ENCODE data around the gene NTRK3. TPM values are rescaled to one million over a fixed set of nuclear protein-coding genes. Genes with fewer than 3 reads are reported as not detected.

Gene NTRK3
- polyA plus RNA-seq, 1 donor from 2014 or later: 42.7 TPM

GRCh38 chr15:88042047-88042446 lies 214.5 kb downstream of the NTRK3 start:
- no peaks in the 10 kb centered on the region for H3K9me3 ChIP-seq (ENCODE audit: low read length)
- H3K4me3 ChIP-seq (ENCODE audit: low read length): no peak overlapping the region
- H3K9me2 ChIP-seq (ENCODE audit: insufficient read depth, low read length): no peaks in the 10 kb centered on the region
- no peak overlapping the region for H3K27ac ChIP-seq (ENCODE audit: low read length)
- no peak overlapping the region for H2AFZ ChIP-seq (ENCODE audit: low read depth, low read length)
- no peak overlapping the region for H3K4me2 ChIP-seq (ENCODE audit: low read length)
- H4K20me1 ChIP-seq (ENCODE audit: insufficient read depth): no peaks in the 10 kb centered on the region
- H3K36me3 ChIP-seq (ENCODE audit: insufficient read depth, low read length): no peaks in the 10 kb centered on the region
- no peaks in the 10 kb centered on the region for H3K79me2 ChIP-seq (replicated peaks; ENCODE audit: insufficient read depth, low read length)
- H3K27me3 ChIP-seq (ENCODE audit: insufficient read depth, low read depth, low read length): no peaks in the 10 kb centered on the region
- H3F3A ChIP-seq (ENCODE audit: insufficient read depth, low read length, poor library complexity, severe bottlenecking): no peaks in the 10 kb centered on the region
- no peak overlapping the region for H3K9ac ChIP-seq (ENCODE audit: low read length)
- TF ChIP-seq RAD21 (conservative IDR thresholded peaks at IDR 0.05): no peak
- TF ChIP-seq SMC3 (conservative IDR thresholded peaks at IDR 0.05; ENCODE audit: poor library complexity): no peak
- TF ChIP-seq EZH2 (IDR thresholded peaks at IDR 0.05; ENCODE audit: borderline replicate concordance, insufficient read depth, low read length, poor library complexity, severe bottlenecking): no peak
- no peak for TF ChIP-seq MXI1 (conservative IDR thresholded peaks at IDR 0.05; ENCODE audit: poor library complexity, severe bottlenecking)
- TF ChIP-seq POLR2AphosphoS5 (IDR thresholded peaks at IDR 0.05): no peak
- TF ChIP-seq, protein P1, sequence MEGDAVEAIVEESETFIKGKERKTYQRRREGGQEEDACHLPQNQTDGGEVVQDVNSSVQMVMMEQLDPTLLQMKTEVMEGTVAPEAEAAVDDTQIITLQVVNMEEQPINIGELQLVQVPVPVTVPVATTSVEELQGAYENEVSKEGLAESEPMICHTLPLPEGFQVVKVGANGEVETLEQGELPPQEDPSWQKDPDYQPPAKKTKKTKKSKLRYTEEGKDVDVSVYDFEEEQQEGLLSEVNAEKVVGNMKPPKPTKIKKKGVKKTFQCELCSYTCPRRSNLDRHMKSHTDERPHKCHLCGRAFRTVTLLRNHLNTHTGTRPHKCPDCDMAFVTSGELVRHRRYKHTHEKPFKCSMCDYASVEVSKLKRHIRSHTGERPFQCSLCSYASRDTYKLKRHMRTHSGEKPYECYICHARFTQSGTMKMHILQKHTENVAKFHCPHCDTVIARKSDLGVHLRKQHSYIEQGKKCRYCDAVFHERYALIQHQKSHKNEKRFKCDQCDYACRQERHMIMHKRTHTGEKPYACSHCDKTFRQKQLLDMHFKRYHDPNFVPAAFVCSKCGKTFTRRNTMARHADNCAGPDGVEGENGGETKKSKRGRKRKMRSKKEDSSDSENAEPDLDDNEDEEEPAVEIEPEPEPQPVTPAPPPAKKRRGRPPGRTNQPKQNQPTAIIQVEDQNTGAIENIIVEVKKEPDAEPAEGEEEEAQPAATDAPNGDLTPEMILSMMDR (IDR thresholded peaks at IDR 0.05; ENCODE audit: poor library complexity, severe bottlenecking): no peak
- TF ChIP-seq TAF1 (IDR thresholded peaks at IDR 0.05; ENCODE audit: low read depth): no peak
- TF ChIP-seq, protein P2, sequence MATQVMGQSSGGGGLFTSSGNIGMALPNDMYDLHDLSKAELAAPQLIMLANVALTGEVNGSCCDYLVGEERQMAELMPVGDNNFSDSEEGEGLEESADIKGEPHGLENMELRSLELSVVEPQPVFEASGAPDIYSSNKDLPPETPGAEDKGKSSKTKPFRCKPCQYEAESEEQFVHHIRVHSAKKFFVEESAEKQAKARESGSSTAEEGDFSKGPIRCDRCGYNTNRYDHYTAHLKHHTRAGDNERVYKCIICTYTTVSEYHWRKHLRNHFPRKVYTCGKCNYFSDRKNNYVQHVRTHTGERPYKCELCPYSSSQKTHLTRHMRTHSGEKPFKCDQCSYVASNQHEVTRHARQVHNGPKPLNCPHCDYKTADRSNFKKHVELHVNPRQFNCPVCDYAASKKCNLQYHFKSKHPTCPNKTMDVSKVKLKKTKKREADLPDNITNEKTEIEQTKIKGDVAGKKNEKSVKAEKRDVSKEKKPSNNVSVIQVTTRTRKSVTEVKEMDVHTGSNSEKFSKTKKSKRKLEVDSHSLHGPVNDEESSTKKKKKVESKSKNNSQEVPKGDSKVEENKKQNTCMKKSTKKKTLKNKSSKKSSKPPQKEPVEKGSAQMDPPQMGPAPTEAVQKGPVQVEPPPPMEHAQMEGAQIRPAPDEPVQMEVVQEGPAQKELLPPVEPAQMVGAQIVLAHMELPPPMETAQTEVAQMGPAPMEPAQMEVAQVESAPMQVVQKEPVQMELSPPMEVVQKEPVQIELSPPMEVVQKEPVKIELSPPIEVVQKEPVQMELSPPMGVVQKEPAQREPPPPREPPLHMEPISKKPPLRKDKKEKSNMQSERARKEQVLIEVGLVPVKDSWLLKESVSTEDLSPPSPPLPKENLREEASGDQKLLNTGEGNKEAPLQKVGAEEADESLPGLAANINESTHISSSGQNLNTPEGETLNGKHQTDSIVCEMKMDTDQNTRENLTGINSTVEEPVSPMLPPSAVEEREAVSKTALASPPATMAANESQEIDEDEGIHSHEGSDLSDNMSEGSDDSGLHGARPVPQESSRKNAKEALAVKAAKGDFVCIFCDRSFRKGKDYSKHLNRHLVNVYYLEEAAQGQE (IDR thresholded peaks at IDR 0.05; ENCODE audit: borderline replicate concordance): no peak
- TF ChIP-seq EP300 (conservative IDR thresholded peaks at IDR 0.05; ENCODE audit: poor library complexity, severe bottlenecking): no peak

DNA sequence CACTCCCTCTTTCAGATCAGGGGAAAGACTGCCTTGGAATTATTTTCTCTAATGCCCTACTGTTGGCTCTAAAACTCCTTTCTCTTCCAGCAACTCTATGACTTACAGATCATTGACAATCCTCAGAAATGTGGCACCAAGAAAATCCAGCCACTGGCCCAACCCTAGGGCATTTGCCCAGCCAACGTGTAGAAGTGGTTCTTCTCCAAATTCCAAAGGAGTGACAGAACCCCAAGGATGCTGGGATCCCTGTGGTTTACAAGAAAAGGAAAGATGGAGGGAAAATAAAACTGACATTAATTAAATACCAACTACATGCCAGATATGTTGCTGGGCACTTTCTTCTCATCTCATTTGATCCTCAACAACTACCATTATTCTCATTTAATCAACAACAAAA lies 216.0 kb downstream of the NTRK3 start:
- no peak overlapping the region for H2AFZ ChIP-seq (ENCODE audit: low read depth, low read length)
- H3K36me3 ChIP-seq (ENCODE audit: insufficient read depth, low read length): no peaks in the 10 kb centered on the region
- no peaks in the 10 kb centered on the region for H3K9me3 ChIP-seq (ENCODE audit: low read length)
- H3F3A ChIP-seq (ENCODE audit: insufficient read depth, low read length, poor library complexity, severe bottlenecking): no peaks in the 10 kb centered on the region
- no peaks in the 10 kb centered on the region for H3K79me2 ChIP-seq (replicated peaks; ENCODE audit: insufficient read depth, low read length)
- no peak overlapping the region for H3K4me3 ChIP-seq (ENCODE audit: low read length)
- TF ChIP-seq SMC3 (conservative IDR thresholded peaks at IDR 0.05; ENCODE audit: poor library complexity) (no peak), POLR2AphosphoS5 (IDR thresholded peaks at IDR 0.05) (no peak), EP300 (conservative IDR thresholded peaks at IDR 0.05; ENCODE audit: poor library complexity, severe bottlenecking) (no peak), RAD21 (conservative IDR thresholded peaks at IDR 0.05) (no peak), EZH2 (IDR thresholded peaks at IDR 0.05; ENCODE audit: borderline replicate concordance, insufficient read depth, low read length, poor library complexity, severe bottlenecking) (no peak)
- TF ChIP-seq, protein P2 (IDR thresholded peaks at IDR 0.05; ENCODE audit: borderline replicate concordance): no peak
- H3K27me3 ChIP-seq (ENCODE audit: insufficient read depth, low read depth, low read length): no peaks in the 10 kb centered on the region
- H3K9me2 ChIP-seq (ENCODE audit: insufficient read depth, low read length): no peaks in the 10 kb centered on the region
- H3K9ac ChIP-seq (ENCODE audit: low read length): no peak overlapping the region
- H3K27ac ChIP-seq (ENCODE audit: low read length): no peak overlapping the region
- H4K20me1 ChIP-seq (ENCODE audit: insufficient read depth): no peaks in the 10 kb centered on the region
- no peak overlapping the region for H3K4me2 ChIP-seq (ENCODE audit: low read length)

Data from neural cell (in vitro differentiated cells).